GM23338 (cell line): Measurements from ENCODE around the gene STK4. TPM values are rescaled to one million over a fixed set of nuclear protein-coding genes. Genes with fewer than 3 reads are reported as not detected.

ENCODE experiments used
- ATAC-seq: fragments of 200-7000 bp; cut with Tn5 transposase; 3 replicates; pipeline ENCODE4 v1.9.1; 2020
- DNase-seq: peaks from one replicate; pipeline ENCODE4 v3.0.0-alpha.2; 2015; ENCODE audit warnings: low spot score
- H2AFZ ChIP-seq: fragments of 200-600 bp; sonication (generic); 2 replicates; pipeline ENCODE4 v1.8.0; 2016; ENCODE audit warnings: antibody characterized with exemption, mild to moderate bottlenecking, moderate library complexity
- H3F3A ChIP-seq: fragments of 200-600 bp; sonication (generic); replicated peaks from 2 replicates; pipeline ENCODE4 v1.8.0; 2017; ENCODE audit warnings: antibody characterized with exemption, mixed run types, low read depth
- H3K27ac ChIP-seq: fragments of 200-600 bp; sonication (generic); 2 replicates; pipeline ENCODE4 v1.6.1; 2016; ENCODE audit warnings: low read depth
- H3K27me3 ChIP-seq: fragments of 200-600 bp; sonication (generic); 2 replicates; pipeline ENCODE4 v1.8.0; 2016; ENCODE audit warnings: mild to moderate bottlenecking, mixed run types, moderate library complexity; ENCODE audit not compliant: insufficient read depth
- H3K36me3 ChIP-seq: fragments of 200-600 bp; sonication (generic); 2 replicates; pipeline ENCODE4 v1.8.0; 2016; ENCODE audit warnings: mild to moderate bottlenecking; ENCODE audit not compliant: insufficient read depth
- H3K4me1 ChIP-seq: fragments of 200-600 bp; sonication (generic); 2 replicates; pipeline ENCODE4 v1.8.0; 2016; ENCODE audit warnings: mild to moderate bottlenecking, moderate library complexity; ENCODE audit not compliant: insufficient read depth
- H3K4me2 ChIP-seq: fragments of 200-600 bp; sonication (generic); 2 replicates; pipeline ENCODE4 v1.7.1; 2017; ENCODE audit warnings: mixed run types
- H3K4me3 ChIP-seq: fragments of 200-600 bp; sonication (generic); 2 replicates; pipeline ENCODE4 v1.6.1; 2016; ENCODE audit warnings: mixed run types
- H3K79me2 ChIP-seq: fragments of 200-600 bp; sonication (generic); replicated peaks from 2 replicates; pipeline ENCODE4 v1.8.0; 2017; ENCODE audit warnings: mild to moderate bottlenecking; ENCODE audit not compliant: insufficient read depth
- H3K9me2 ChIP-seq: fragments of 200-600 bp; sonication (generic); 2 replicates; pipeline ENCODE4 v1.8.0; 2017; ENCODE audit not compliant: insufficient read depth
- H4K20me1 ChIP-seq: fragments of 200-600 bp; sonication (generic); replicated peaks from 2 replicates; pipeline ENCODE4 v1.8.0; 2017; ENCODE audit warnings: mild to moderate bottlenecking; ENCODE audit not compliant: insufficient read depth
- H3K27ac Mint-ChIP-seq: 2 replicates; pipeline ENCODE4 v1.8.0; 2020; ENCODE audit warnings: inconsistent platforms, mild to moderate bottlenecking, moderate library complexity, mixed read lengths
- H3K27me3 Mint-ChIP-seq: 3 replicates; pipeline ENCODE4 v1.8.0; 2022; ENCODE audit warnings: low read depth, mild to moderate bottlenecking, moderate library complexity, mixed read lengths, inconsistent platforms; ENCODE audit not compliant: insufficient read depth, poor library complexity
- H3K36me3 Mint-ChIP-seq: 3 replicates; pipeline ENCODE4 v1.8.0; 2021; ENCODE audit warnings: low read depth, mild to moderate bottlenecking, inconsistent platforms, moderate library complexity, mixed read lengths
- H3K4me1 Mint-ChIP-seq: 3 replicates; pipeline ENCODE4 v1.8.0; 2020; ENCODE audit warnings: mild to moderate bottlenecking, inconsistent platforms, mixed read lengths
- H3K4me3 Mint-ChIP-seq: 3 replicates; pipeline ENCODE4 v1.8.0; 2021; ENCODE audit warnings: moderate library complexity, mild to moderate bottlenecking, inconsistent platforms, mixed read lengths
- H3K9me3 Mint-ChIP-seq: 3 replicates; pipeline ENCODE4 v1.8.0; 2020; ENCODE audit warnings: moderate library complexity, mild to moderate bottlenecking, inconsistent platforms, mixed read lengths
- CREB1 ChIP-seq: fragments of 250-450 bp; sonication (Bioruptor Pico); IDR thresholded peaks from 2 replicates; pipeline ENCODE4 v1.5.0; 2020; ENCODE audit warnings: low read depth, mild to moderate bottlenecking, moderate library complexity
- CTCF ChIP-seq, 2 experiments: fragments of 200-600 bp in 1 of 2; sonication (generic) in 1 of 2; conservative IDR thresholded peaks; 2 replicates each; pipeline versions ENCODE4 v1.5.1 to v1.6.1; 2016 to 2017; ENCODE audit warnings: antibody characterized with exemption in 2 of 2, low read depth in 2 of 2, mild to moderate bottlenecking in 2 of 2, moderate library complexity in 1 of 2
- ETS1 ChIP-seq: IDR thresholded peaks from 2 replicates; pipeline ENCODE4 v1.6.1; 2016; ENCODE audit warnings: antibody characterized with exemption
- EZH2 ChIP-seq: fragments of 200-600 bp; sonication (generic); IDR thresholded peaks from one replicate; pipeline ENCODE4 v1.8.0; 2017; ENCODE audit warnings: antibody characterized with exemption, mild to moderate bottlenecking, low read depth; ENCODE audit not compliant: unreplicated experiment
- EZH2phosphoT487 ChIP-seq: fragments of 200-600 bp; sonication (generic); IDR thresholded peaks from one replicate; pipeline ENCODE4 v1.8.1; 2018; ENCODE audit warnings: antibody characterized with exemption; ENCODE audit not compliant: unreplicated experiment
- JUNB ChIP-seq: IDR thresholded peaks from one replicate; pipeline ENCODE4 v1.6.1; 2016; ENCODE audit warnings: antibody characterized with exemption; ENCODE audit not compliant: unreplicated experiment
- NANOG ChIP-seq: IDR thresholded peaks from 2 replicates; pipeline ENCODE4 v1.6.1; 2016; ENCODE audit warnings: antibody characterized with exemption, borderline replicate concordance
- POLR2AphosphoS5 ChIP-seq: IDR thresholded peaks from 2 replicates; pipeline ENCODE4 v1.6.1; 2016; ENCODE audit warnings: antibody characterized with exemption, low read depth
- REST ChIP-seq: IDR thresholded peaks from one replicate; pipeline ENCODE4 v1.6.1; 2018; ENCODE audit warnings: antibody characterized with exemption; ENCODE audit not compliant: unreplicated experiment
- STAT1 ChIP-seq: IDR thresholded peaks from one replicate; pipeline ENCODE4 v1.6.1; 2016; ENCODE audit warnings: antibody characterized with exemption; ENCODE audit not compliant: unreplicated experiment
- ZNF114 ChIP-seq: fragments of 250-450 bp; sonication (Bioruptor Pico); IDR thresholded peaks from 2 replicates; pipeline ENCODE4 v1.5.0; 2020; ENCODE audit warnings: mild to moderate bottlenecking, moderate library complexity
- ZNF331 ChIP-seq: fragments of 250-450 bp; sonication (Bioruptor Pico); IDR thresholded peaks from 2 replicates; pipeline ENCODE4 v1.5.0; 2020; ENCODE audit warnings: low read depth, mild to moderate bottlenecking, moderate library complexity
- ZNF462 ChIP-seq: fragments of 250-450 bp; sonication (Bioruptor Pico); IDR thresholded peaks from 2 replicates; pipeline ENCODE4 v1.5.0; 2020; ENCODE audit warnings: mild to moderate bottlenecking, moderate library complexity
- polyA plus RNA-seq: library from polyadenylated mRNA; unstranded; fragments of >200 nt; fragmentation: Nextera tagmentation; extraction: Ambion mirVana; gene quantifications from 2 replicates; pipeline ENCODE4 v1.2.1, GENCODE V29; 2016
- total RNA-seq: library from RNA; depleted of rRNA; stranded (reverse); fragments of >200 nt; shearing (Covaris generic); gene quantifications from 2 replicates; pipeline ENCODE4 v1.2.3, GENCODE V29; 2014

The STK4 gene
- total and polyA plus RNA-seq, 2 experiments from 2014 or later = 37.7 to 58.7 TPM

GRCh38 chr20:44936510-44936909, 29.8 kb upstream of the STK4 start:
- Histone ChIP-seq H3K79me2 (no peaks in the 10 kb centered on the region), H3K27ac (no peak overlapping the region), H3K36me3 (peaks cover 30% of the 10 kb centered on the region), H3K4me3 (no peak overlapping the region), H2AFZ (no peak overlapping the region), H3K9me2 (no peaks in the 10 kb centered on the region), H3K4me1 (no peaks in the 10 kb centered on the region), H3F3A (no peaks in the 10 kb centered on the region; the same call in 1 of the 2 replicates), H4K20me1 (peaks cover 6% of the 10 kb centered on the region; the same call in 1 of the 2 replicates), H3K27me3 (no peaks in the 10 kb centered on the region), H3K4me2 (no peak overlapping the region)
- no peaks in the 10 kb centered on the region for H3K9me3 Mint-ChIP-seq
- H3K4me1 Mint-ChIP-seq = no peaks in the 10 kb centered on the region
- no peak for TF ChIP-seq STAT1
- no peak for TF ChIP-seq POLR2AphosphoS5
- TF ChIP-seq ZNF331 (CRISPR knock-in tag) = no peak
- TF ChIP-seq ETS1 = no peak
- TF ChIP-seq EZH2 = no peak
- TF ChIP-seq NANOG = no peak
- TF ChIP-seq ZNF462 = no peak
- TF ChIP-seq CREB1 = no peak
- no peak for TF ChIP-seq REST
- no peak for TF ChIP-seq EZH2phosphoT487
- no peak for TF ChIP-seq ZNF114 (CRISPR knock-in tag)
- no peak for TF ChIP-seq CTCF (conservative IDR thresholded peaks at IDR 0.05; ENCODE audit: low read depth in 2 of 2)
- no peak for TF ChIP-seq JUNB
- no peak for DNase-seq
- H3K27ac Mint-ChIP-seq = no peak overlapping the region
- peaks cover 2% of the 10 kb centered on the region for H3K27me3 Mint-ChIP-seq
- H3K36me3 Mint-ChIP-seq = peaks cover 64% of the 10 kb centered on the region
- no peak overlapping the region for H3K4me3 Mint-ChIP-seq
- ATAC-seq = no peak
